Measurements from ENCODE around the gene HDAC11.
A peak's percentile ranks its signal among the peaks of the same experiment; 100 is the strongest.
"Not testable (repeated sequence)": the region's sequence is repeated elsewhere in the genome, so short reads cannot be mapped to it uniquely, and the experiment has no call there.

HDAC11 gene

DNA sequence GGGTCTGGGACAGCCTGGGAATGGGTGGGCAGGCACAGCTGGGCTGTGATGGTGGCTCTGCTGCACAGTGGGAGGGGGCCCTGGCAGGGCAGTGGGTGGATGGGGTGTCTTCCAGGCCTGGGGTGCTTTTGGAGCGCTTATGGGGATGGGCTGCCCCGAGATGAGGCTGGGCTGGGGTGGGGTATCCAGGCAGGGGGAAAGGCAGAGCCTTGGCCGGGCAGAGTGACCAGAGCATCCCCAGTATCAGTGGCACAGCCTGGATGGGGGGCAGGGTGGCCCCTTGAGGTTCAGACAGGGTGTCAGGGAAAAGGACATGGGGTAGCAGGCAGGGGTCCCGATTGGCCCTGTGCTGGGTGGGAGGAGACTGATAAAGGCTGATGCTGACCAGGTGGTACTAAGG is 26.6 kb downstream of the HDAC11 start:
- no peak for DNase-seq

DNA sequence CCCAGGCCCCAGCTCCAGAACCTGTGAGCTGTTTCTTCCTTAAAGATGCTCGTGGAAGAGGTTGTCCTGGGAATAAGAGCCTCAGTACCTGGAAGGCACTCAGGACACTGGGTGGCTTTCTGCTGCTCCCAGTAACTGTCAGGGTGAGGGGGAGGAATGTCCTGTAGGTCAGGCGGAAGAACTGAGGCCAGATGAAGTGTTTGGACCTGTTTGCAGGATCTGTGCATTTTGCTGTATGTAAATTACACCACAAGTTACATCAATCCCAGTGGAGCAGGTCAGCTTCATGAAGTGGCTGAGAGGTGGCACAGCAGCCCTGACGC is 27.1 kb downstream of the HDAC11 start:
- no peak for DNase-seq

DNA sequence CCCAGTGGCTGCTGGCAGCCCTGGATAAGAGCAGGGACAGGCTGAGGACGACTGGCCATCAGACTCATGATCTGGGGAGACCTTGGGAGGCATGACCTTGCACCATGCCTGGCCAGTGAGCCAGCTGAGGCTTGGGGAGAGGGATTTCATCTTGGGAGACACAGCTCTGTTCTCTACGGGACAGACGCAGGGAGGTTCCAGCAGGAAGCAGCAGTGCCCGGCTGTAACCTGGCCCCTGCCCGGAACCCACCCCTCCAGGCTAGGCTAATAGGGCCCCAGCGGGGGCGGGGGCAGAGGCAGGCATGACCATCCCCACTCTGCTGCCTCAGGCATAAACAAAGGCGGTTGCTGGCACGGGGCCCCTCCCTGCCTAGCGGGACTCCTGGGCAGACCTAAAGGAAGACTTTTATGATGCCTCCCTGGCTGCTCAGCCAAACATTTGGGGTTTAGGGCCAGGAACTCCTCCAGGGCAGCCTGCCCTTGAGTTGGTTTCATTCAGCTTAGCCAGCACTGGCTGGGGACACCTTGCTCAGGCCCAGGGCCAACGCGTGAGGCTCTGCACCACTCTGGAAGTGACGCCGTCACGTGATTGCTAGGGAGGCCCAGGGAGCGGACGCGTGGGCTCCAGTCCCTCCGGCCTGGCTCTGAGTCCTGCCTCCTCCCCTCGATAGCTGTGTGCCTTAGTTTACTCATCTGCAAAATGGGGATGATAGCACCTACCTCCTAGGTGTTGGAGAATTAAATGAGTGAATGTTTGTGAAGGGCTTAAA is 27.6 kb downstream of the HDAC11 start:
- DNase-seq, result peak in 29 of 56 donors; percentile 13 to 71 (median 43)

DNA sequence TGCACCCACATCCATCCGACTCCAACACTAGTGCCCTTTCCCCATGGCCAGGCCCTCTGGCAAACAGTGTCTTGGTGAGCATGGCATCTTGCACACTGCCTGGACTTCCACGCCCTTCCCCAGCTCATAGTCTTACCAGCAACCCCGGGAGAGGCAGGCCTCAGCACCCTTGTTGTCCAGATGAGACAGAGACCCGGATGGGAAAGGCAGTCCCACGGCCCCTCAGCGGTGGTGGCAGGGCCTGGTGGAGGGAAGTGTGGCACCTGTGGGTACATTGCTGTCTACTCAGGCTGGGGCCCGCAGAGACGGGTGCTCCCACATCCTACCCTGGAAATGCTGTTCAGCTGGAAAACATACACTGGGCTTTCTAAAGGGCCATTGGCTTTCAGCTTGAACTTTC is 28.4 kb downstream of the HDAC11 start:
- DNase-seq, result no peak

DNA sequence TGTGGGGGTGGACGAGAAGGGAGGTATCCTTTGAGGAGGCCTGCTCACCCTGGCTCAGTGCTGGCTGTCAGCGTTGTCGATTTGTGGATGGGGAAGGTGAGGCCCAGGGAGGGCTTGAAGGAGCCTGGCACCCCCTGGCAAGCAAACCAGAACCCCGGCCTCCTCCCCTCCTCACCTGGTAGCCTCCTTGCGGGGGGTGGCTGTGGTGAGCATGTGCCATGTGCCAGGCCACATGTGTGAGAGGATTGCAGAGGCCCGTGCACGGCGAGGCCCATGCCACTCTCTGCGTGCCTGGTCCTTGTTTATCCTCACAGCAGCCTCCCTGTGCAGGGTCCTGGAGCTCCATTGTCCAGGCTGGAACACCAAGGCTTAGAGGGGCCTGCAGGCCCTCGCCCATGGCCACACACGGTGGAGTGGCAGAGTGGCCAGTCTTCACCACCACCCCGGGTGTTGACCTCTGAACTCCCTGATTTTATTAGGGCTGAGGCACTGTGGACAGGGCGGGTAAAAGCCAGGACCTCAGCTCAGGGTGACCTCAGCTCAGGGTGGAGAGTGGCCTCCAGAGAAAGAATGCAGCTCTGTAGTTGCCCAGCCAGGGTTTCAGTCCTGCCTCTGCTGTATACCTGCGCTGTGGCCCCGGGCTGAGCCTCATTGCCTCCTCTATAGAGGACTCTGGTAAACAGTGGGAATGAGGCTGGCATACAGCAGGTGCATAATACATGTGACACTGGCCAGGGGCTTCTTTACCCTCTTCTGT is 29.1 kb downstream of the HDAC11 start:
- no peak for DNase-seq

DNA sequence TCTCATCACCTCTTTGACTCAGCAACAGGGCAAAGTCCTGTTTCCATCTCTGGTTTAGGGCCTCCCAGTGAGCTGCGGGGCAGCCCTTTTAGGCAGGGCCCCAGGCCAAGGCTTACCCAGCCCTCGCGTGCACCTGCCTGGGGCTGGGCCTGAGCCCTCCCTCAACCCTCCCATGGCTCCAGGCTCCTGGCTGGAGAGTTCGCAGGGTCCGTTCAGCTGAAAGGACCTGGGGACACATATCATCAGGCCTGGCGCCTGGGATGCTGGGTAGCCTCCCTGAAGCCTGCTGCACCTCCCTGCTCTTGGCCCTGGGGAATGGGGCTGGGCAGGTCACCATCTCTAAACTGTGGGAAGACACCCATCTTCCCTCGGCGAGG is 29.7 kb downstream of the HDAC11 start:
- no peak for DNase-seq

DNA sequence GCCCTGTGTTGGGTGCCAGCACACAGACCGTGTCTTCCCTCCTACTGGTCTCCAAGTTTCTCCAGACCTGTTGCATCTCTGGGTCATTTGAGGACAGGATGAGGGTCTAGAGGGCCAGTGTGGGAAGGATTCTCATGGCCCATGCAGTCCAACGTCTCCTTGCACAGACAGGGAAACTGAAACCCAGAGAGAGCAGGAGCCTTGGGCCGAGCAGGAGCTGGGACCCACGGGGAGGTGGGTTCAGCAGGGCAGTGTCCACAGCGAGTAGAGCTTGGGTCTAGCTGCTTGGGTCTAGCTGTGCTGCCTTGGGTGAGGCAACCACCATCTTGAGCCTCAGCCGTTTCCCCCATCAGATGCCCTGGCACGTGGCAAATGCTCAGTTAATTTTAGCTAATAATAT is 32.3 kb downstream of the HDAC11 start:
- no peak for DNase-seq

DNA sequence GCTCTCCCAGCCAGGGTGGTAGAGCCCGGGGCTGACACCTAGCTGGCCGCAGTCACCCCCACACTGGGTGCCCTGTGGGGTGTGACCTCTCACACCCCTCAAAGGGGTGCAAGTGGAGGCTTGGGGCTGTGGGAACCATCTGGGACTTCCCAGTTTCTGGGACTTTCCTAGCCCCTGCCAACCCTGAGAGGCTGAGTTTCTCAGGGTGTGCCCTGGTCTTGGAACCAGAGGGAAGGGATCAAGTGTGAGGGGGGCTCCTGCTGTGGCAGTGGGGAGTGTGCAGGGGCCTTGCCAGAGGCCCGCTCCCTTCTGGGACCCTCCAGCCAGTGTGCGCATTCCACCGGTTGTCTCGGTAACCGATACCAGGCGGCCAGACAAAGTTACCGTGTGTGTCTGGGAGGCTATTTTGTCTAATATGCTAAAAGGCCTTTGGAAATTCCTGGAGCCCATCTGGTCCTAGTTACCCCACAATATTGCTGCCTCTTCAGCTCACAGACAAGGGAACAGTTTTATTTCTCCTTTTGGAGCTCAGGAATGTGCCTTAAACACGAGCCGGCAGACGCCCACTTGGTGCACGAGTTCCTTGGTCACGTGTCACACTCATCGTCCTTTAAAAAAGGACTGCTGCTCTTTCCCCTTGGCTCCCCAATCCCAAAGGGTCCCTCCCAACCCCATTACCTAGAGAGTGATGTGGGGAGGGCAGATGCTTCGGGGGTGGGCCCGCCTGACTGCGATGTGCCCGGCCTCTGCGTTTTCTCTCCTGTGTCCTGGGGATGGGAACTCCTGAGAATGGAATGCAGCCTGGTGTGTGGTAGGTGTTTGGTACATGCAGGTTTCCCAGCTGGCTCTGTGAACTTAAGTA is 33.2 kb downstream of the HDAC11 start:
- no peak for DNase-seq

DNA sequence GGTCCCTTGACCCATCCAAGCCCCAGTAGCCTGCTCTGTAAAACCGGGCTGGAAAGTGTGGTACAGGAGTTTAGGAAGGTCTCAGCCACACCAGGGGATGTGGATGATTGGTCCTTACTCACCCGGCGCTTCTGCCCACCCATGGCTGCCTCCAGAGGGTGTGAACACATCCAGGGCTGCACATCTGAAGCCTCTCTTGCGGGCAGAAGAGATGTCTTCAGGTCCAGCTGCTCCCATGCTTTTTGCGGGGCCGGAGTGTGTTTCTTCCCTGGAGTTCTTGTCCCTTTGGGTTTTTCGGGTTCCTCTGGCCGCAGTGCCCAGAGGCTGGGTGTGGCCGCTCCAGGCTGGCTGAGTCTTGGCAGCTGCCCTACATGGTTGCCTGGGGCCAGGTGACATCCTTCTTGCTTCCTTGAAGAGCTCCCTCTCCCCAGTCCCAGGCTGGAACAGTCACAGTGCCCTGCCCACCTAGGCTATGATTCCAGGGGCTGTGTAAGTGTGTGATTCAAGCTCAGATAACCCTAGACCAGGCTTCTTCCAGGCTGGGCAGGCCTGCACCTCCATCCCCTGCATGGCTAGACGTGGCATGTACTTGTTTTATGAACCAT is 33.9 kb downstream of the HDAC11 start:
- DNase-seq, result no peak

DNA sequence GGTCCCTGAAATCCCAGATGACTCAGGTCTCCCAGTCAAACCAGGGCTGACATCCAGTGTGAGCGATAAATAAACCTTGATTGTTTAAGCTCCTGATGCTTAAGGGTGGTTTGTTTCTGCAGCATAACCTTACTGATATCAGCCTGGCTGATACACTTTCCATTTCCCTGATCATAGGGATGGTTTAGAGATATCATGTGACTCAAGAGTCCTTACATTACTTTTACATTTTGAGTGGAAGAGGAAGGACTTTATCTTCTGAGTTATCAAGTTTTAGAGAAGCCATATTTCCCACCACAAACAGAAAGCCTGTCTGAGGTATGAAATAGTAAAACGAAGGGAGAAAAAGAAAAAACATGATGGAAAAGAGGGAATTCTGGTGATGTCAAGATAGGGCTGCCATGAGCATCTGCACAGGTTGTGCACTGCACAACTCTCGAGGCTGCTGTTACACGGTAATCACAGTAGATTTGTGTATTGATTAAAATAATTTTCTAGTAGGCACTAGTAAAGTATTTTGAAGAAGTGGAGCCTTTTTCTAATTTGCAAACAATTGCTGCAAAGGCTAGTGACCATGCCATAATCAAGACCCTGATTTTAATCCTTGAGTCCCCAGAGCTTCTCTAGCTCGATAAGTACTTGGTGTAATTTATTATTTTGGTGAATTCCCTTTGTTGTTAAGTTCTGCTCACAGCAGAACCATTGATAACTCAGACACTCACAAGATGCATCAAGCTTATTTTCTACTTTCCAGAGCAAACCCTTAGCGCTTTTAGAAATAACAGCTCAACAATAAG is 34.7 kb downstream of the HDAC11 start:
- DNase-seq, result no peak

DNA sequence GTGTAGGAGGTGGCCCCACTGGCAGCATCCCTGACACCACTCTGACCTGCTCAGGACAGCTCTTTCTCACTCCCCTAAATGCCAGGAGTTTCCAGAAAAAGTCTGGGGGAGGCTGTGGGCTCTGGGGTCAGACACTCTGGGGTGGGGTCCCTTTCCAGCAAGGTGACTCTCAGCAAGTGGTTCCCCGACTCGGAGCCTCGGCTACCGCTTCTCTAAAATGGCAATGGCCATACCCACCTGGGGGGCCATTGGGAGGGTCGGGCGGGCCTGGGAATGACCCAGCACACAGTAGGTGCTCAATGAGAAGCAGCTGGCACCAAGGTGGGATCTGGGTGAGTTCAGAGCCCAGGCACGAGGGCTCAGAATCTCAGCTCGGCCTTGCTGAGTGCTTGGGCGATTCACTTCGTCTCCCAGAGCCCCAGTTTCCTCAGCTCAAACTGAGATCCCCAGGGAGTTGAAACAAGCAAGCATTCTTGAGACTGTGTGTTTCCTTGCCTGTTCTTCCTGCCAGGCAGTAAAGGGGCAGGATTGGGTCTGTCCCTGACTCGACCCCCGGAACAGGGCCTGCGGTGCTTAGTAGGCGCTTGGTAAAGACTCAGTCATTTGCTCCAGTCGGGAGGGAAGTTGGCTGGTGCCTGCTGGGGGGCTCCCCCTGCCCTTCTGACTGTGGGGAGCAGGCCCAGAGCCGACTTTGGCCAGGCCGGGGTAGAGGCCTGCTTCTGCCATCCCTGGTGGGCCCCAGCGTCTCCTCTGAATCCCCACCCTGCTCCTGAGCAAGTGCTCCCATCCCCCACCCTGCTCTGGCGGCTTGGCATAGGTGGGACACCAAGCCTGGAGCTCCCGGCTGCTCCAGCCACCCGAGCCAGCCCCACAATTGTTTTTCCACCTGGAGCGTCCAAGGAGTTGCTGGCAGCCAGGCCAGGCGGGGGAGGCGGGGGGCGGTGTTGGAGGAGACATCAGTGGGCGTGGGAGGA is 36.0 kb downstream of the HDAC11 start:
- no peak for DNase-seq

DNA sequence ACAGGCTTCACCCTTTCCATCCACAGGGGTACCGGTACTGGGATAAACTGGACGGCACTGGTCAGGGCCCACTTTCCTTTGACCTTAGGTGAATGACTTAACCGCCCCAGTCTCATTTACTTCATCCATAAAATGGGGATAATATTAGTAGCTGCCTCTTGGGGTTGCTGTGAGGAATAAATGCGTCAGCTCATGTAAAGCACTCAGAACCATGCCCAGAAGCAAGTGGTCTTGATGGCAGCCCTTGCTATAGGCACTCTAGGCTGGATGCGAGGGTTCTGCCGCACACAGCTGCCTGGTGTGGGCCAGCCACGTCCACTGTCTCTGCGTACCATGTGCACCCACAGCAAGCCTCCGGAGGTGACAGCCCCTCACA is 36.6 kb downstream of the HDAC11 start:
- no peak for DNase-seq

DNA sequence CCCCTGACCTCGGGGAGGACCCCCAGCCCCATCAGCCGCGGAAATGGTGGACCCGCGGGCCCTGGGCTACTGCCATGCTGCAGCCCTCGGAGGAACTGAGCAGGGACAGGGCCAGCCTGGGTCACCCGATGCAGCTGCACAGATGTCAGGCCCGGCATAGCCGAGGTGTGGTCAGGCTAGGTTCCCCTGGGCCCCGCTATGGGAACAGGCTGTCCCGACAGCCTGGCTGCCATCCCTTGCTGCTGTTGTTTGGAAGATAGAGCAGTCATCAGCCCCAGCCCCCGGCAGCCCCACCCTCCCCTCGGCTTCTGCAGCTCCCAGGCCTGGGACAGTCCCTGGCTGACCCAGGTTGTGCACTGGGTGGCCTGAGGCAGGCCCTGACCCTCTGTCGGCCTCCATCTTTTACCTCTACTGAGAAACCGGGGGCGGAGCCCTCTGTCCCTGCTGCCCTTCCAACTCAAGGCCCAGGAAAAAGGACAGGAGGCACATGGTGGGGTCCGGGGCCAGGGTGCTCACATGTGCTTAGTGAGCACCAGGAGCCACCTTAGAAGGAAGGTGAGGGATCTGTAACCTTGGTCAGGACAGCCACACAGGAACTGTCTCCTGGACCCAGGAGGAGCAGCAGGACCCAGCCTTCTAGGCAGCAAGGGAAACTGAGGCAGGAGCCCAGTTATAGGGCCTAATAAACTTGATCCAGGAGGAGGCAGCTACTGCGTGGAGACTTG is 37.3 kb downstream of the HDAC11 start:
- DNase-seq, result no peak

DNA sequence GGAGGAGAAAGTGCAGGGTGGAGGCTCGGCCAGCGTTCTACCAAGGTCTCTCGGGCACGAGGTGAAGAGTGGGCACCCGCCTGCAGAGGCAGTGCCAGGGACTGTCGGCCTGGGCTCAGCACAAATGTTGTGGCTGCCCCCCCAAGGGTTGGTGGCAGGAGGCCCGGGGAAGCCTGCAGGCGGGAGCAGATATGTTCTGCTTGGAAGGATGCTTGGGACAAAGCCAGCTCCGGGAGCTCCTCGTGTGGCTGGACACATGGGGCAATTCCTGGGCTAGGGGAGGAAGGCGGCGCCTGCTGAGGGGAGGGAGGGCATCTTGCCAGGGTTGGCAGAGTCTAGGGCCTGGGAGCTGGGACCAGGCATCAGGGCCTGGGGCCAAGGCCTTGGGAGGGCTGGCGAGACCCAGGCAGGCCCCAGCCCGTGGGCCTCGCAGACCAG is 38.4 kb downstream of the HDAC11 start:
- peak in 53 of 56 donors; percentile 6 to 85 (median 55) for DNase-seq

DNA sequence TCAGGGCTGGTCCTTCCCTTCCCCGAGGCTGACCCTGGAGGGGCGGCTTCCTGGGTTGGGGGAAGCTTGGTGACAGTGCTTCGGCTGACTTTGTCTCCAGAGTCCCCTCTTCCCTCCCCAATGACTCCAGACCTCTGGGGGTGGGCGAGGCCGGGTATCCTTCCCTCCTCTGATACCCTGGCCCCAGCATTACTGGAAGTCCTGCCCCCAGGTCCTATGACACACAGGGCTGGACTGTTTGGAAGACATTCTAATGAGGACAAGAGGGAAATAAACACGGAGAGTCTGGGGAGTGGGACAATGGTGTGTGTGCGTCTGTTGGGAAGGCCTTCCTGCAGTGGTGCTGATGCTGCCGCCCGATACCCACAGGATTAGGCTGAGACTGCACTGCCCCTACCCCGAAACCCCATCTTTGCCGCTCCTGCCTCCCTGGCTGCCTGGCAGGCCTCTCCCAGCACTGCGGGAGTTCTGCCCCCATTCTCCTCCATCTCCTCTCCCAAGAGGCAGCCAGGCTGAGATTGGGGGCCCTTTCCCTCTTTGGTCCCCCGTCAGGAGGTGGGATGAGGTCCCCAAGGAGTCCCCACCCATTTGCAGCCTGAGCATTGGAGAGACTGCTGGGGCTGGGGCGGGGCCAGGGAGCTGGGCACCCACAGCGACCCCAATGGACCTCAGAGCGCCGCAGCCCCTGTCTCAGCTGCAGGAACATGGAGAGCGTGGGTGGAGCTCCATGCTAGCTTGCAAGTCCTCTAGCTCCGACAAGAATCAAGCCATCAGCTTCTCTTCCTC is 39.1 kb downstream of the HDAC11 start:
- DNase-seq, result no peak

DNA sequence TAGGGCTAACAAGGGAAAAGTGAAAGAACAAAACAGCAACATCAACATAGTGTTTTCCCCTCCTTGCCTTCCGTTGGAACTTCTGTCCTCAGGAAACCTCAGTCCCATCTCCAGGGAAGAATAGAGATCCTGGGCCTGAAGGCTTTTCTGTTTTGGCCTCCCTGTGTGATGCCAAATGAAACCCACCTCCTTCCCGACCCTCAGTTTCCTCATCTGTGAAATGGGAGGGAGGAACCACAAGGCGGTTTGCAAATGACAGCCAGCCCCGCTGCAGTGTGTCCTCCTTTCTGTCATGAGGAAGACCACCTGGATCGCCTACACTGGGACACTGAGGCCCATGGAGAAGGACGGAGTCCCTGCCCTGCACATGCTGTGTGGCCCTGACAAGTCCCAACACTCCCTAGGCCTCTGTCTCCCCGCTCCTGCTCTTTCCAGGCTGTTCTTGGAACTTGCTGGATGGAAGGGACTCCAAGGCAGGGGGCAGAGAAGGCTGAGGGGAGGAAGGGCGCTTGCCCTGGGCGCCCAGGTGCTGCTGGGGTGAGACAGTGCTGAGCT is 40.3 kb downstream of the HDAC11 start:
- DNase-seq, result no peak

DNA sequence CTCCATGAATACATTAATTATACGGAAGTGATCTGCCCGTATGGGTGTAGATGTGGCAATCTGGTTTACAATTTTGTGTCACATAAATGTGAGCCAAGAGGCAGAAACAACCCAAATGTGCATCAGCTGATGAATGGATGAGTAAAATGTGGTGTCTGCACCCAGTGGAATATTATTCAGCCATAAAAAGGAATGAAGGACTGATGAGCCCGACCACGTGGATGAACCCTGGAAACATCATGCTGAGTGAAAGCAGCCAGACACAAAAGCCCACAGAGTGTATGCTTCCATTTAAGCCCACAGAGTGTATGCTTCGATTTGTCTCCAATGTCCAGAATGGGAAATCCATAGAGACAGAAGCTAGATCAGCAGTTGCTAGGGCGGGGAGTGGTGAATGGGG is 41.2 kb downstream of the HDAC11 start:
- DNase-seq, result no peak

DNA sequence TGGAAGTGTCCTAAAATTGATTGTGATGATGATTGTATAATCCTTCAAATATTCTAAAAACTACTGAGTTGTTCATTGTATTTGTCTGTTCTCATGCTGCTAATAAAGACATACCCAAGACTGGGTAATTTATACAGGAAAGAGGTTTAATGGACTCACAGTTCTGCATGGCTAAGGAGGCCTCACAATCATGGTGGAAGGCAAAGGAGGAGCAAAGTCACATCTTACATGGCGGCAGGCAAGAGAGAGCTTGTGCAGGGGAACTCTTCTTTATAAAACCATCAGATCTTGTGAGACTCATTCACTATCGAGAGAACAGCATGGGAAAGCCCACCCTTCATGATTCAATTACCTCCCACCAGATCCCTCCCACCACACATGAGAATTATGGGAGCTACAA is 41.6 kb downstream of the HDAC11 start:
- not testable (repeated sequence) for DNase-seq
